Sigmoid colon (tissue), 7 donors: ENCODE data around the gene CEP85. TPM values are rescaled to one million over a fixed set of nuclear protein-coding genes. Genes with fewer than 3 reads are reported as not detected.

Source experiments
- DNase-seq: peaks from one replicate; pipeline ENCODE4 v3.0.0-alpha.2; 2019
- H3K27ac ChIP-seq, 4 donors: fragments of 200-600 bp; sonication (generic); one replicate each; pipeline ENCODE4 v1.5.1; 2016 to 2019; ENCODE audit warnings: mild to moderate bottlenecking in 1 of 4
- H3K27me3 ChIP-seq, 3 donors: fragments of 200-600 bp; sonication (generic); one replicate each; pipeline ENCODE4 v1.5.1; 2019; ENCODE audit warnings: mild to moderate bottlenecking in 1 of 3
- H3K36me3 ChIP-seq, 4 donors: fragments of 200-600 bp; sonication (generic); one replicate each; pipeline ENCODE4 v1.5.1; 2016 to 2019
- H3K4me1 ChIP-seq, 4 donors: fragments of 200-600 bp; sonication (generic); one replicate each; pipeline ENCODE4 v1.5.1; 2017 to 2019
- H3K4me3 ChIP-seq, 4 donors: fragments of 200-600 bp; sonication (generic); one replicate each; pipeline ENCODE4 v1.5.1; 2017 to 2019; ENCODE audit warnings: mild to moderate bottlenecking in 2 of 4, moderate library complexity in 1 of 4
- H3K9me3 ChIP-seq, 4 donors: fragments of 200-600 bp in 3 of 4; sonication (generic) in 3 of 4; one replicate each; pipeline versions ENCODE4 v1.5.1 to v1.6.1; 2013 to 2019
- CTCF ChIP-seq, 4 experiments: fragments of 450-650 bp in 3 of 4; fragments of 200-600 bp in 1 of 4; IDR thresholded peaks; one replicate each; pipeline ENCODE4 v1.5.1; 2016 to 2019; ENCODE audit warnings: antibody characterized with exemption in 4 of 4, mild to moderate bottlenecking in 3 of 4, moderate library complexity in 2 of 4
- EP300 ChIP-seq, 4 donors: sonication (generic); formaldehyde crosslinking; IDR thresholded peaks; one replicate each; pipeline ENCODE4 v1.6.1; 2017; ENCODE audit warnings: antibody characterized with exemption in 4 of 4
- POLR2A ChIP-seq, 2 donors: fragments of 450-650 bp; IDR thresholded peaks; one replicate each; pipeline ENCODE4 v1.6.1; 2016; ENCODE audit warnings: antibody characterized with exemption in 2 of 2, mild to moderate bottlenecking in 2 of 2, moderate library complexity in 2 of 2
- POLR2AphosphoS5 ChIP-seq, 4 donors: sonication (generic); formaldehyde crosslinking; IDR thresholded peaks; one replicate each; pipeline ENCODE4 v1.6.1; 2017; ENCODE audit warnings: antibody characterized with exemption in 4 of 4
- WGBS, 2 donors: extraction: QIAGEN DNeasy Blood & Tissue Kit; methylation state at CpG; one replicate each; pipeline ENCODE4 v1.1.7; 2013; 5-methylcytosine and 5-hydroxymethylcytosine counted together
- intact Hi-C: fragments of 100-400 bp; cut with DNase I; formaldehyde crosslinking; loops from one replicate; pipeline ENCODE4 v1.15.1; 2023
- polyA plus RNA-seq, 3 donors: library from polyadenylated mRNA; stranded (reverse); fragments of 200-250 nt; gene quantifications; one replicate each; pipeline ENCODE4 v1.2.3, GENCODE V29; 2013
- total RNA-seq, 4 donors: library from RNA; depleted of rRNA; stranded (reverse); fragments of >200 nt; gene quantifications; one replicate each; pipeline ENCODE4 v1.1.0, GENCODE V29; 2016
- donor health status: healthy with polysubstance abuse.
- donor health status: Bipolar disorder and iron deficiency.
- donor health status: healthy.

Gene CEP85
- total and polyA plus RNA-seq, 7 donors: 1.9 to 12.9 (median 3.9) TPM

- Histone ChIP-seq H3K27me3 (no peaks in the 10 kb centered on the region), H3K27ac (no peak overlapping the region), H3K4me3 (no peak overlapping the region), H3K36me3 (peaks cover 0 to 33% (median 11%) of the 10 kb centered on the region in 4 donors), H3K4me1 (no peaks in the 10 kb centered on the region), H3K9me3 (no peaks in the 10 kb centered on the region)
- intact Hi-C loops: no loop called here
- DNase-seq: no peak
- 93 to 96% methylated on average over 3 of the region's 3 CpGs for WGBS, 2 donors
- TF ChIP-seq POLR2A (IDR thresholded peaks at IDR 0.05) (no peak), POLR2AphosphoS5 (IDR thresholded peaks at IDR 0.05) (no peak), EP300 (IDR thresholded peaks at IDR 0.05) (no peak), CTCF (IDR thresholded peaks at IDR 0.05) (no peak)
Observed at GRCh38 chr1:26254404-26254803, 20.4 kb downstream of the CEP85 start.

- WGBS, 2 donors: 96 to 98% methylated on average over 2 of the region's 2 CpGs
- Histone ChIP-seq H3K36me3 (peaks cover 0 to 52% (median 14%) of the 10 kb centered on the region in 4 donors), H3K4me3 (no peak overlapping the region)
Observed at GRCh38 chr1:26257222-26257621, 23.2 kb downstream of the CEP85 start.

DNA sequence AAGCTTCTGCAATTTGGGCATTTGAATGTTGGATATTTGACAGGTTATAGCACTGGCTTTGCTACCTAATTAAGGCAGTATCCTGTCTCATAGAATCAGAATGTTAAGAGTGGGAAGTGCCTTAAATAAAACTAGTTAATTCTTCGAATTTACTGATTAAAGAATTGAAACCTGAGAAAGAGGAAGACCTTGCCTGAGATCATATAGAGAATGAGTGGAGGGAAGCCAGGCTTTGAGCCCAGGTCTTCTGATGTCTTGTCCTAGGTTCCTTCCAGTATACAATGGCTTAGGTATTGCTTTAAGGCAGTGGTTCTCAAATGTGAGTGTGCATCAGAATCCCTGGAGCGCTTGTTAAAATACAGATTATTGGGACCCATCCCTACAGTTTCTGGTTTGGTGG, 25.0 kb downstream of the CEP85 start:
- H3K27me3 ChIP-seq: no peaks in the 10 kb centered on the region
- H3K4me1 ChIP-seq: no peaks in the 10 kb centered on the region
- H3K9me3 ChIP-seq: no peaks in the 10 kb centered on the region
- intact Hi-C loops: no loop called here
- peaks cover 0 to 52% (median 14%) of the 10 kb centered on the region in 4 donors for H3K36me3 ChIP-seq
- no peak overlapping the region for H3K4me3 ChIP-seq
- H3K27ac ChIP-seq: no peak overlapping the region
- 86 to 88% methylated on average over 2 of the region's 2 CpGs for WGBS, 2 donors
- TF ChIP-seq POLR2A (IDR thresholded peaks at IDR 0.05): no peak
- TF ChIP-seq CTCF (IDR thresholded peaks at IDR 0.05): no peak
- TF ChIP-seq EP300 (IDR thresholded peaks at IDR 0.05): no peak
- TF ChIP-seq POLR2AphosphoS5 (IDR thresholded peaks at IDR 0.05): no peak
- DNase-seq: no peak

More at GRCh38 chr1:26257222-26257621, 23.2 kb downstream of the CEP85 start:
- DNase-seq: no peak
- H3K9me3 ChIP-seq: no peaks in the 10 kb centered on the region
- H3K4me1 ChIP-seq: no peaks in the 10 kb centered on the region
- no peak overlapping the region for H3K27ac ChIP-seq
- TF ChIP-seq CTCF (IDR thresholded peaks at IDR 0.05) (no peak), EP300 (IDR thresholded peaks at IDR 0.05) (no peak), POLR2AphosphoS5 (IDR thresholded peaks at IDR 0.05) (no peak), POLR2A (IDR thresholded peaks at IDR 0.05) (no peak)
- H3K27me3 ChIP-seq: no peaks in the 10 kb centered on the region
- intact Hi-C loops: no loop called here

- 80 to 94% methylated on average over 5 of the region's 5 CpGs for WGBS, 2 donors
- TF ChIP-seq EP300 (IDR thresholded peaks at IDR 0.05): no peak
- no peak for TF ChIP-seq POLR2A (IDR thresholded peaks at IDR 0.05)
- no peak for TF ChIP-seq POLR2AphosphoS5 (IDR thresholded peaks at IDR 0.05)
- no peak for TF ChIP-seq CTCF (IDR thresholded peaks at IDR 0.05)
Observed at GRCh38 chr1:26259578-26259977, 25.6 kb downstream of the CEP85 start.

DNA sequence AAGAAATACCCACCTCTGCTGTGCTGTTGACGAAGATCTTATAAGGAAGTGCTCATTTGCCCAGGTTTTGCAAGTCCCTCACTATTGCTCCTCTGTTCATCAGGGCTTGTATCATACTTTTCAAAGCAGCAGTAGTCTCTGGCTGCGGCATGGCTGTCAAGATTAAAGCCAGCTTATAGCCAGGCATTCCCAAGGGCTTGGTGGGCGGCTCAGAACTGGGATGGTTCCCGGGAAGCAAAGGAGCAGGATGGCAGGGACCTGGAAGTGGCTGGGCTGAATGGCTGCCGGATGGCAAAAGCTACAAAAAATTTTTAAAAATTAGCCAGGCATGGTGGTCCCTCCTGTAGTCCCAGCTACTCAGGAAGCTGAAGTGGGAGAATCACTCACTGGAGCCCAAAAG, 29.2 kb downstream of the CEP85 start:
- H3K4me1 ChIP-seq: no peaks in the 10 kb centered on the region
- no peak for DNase-seq
- no peak overlapping the region for H3K27ac ChIP-seq
- peaks cover 0 to 34% (median 4%) of the 10 kb centered on the region in 4 donors for H3K36me3 ChIP-seq
- 96 to 97% methylated on average over 5 of the region's 5 CpGs for WGBS, 2 donors
- intact Hi-C loops: no loop called here
- no peak overlapping the region for H3K4me3 ChIP-seq
- no peaks in the 10 kb centered on the region for H3K27me3 ChIP-seq
- no peak for TF ChIP-seq CTCF (IDR thresholded peaks at IDR 0.05)
- TF ChIP-seq POLR2AphosphoS5 (IDR thresholded peaks at IDR 0.05): no peak
- TF ChIP-seq EP300 (IDR thresholded peaks at IDR 0.05): no peak
- no peak for TF ChIP-seq POLR2A (IDR thresholded peaks at IDR 0.05)
- no peaks in the 10 kb centered on the region for H3K9me3 ChIP-seq

More at GRCh38 chr1:26259578-26259977, 25.6 kb downstream of the CEP85 start:
- intact Hi-C loops: no loop called here
- Histone ChIP-seq H3K9me3 (no peaks in the 10 kb centered on the region), H3K4me1 (no peaks in the 10 kb centered on the region), H3K27ac (no peak overlapping the region), H3K36me3 (peaks cover 0 to 52% (median 14%) of the 10 kb centered on the region in 4 donors), H3K4me3 (no peak overlapping the region), H3K27me3 (no peaks in the 10 kb centered on the region)
- no peak for DNase-seq
